WTC11 (cell line): ENCODE measurements around the gene IQCK. TPM values are rescaled to one million over a fixed set of nuclear protein-coding genes. Genes with fewer than 3 reads are reported as not detected.
"Not testable (repeated sequence)": the region's sequence is repeated elsewhere in the genome, so short reads cannot be mapped to it uniquely, and the experiment has no call there.

ENCODE experiments used
- ATAC-seq: fragments of 200-7000 bp; cut with Tn5 transposase; 2 replicates; pipeline ENCODE4 v1.10.0; 2021; ENCODE audit warnings: mild to moderate bottlenecking, moderate library complexity
- CTCF ChIA-PET: fragments of 300-600 bp; sonication (Branson Sonifier 250); formaldehyde crosslinking; loops from one replicate; lab custom pipeline; 2021; ENCODE audit warnings: antibody characterized with exemption; lab: Charles Lee
- POLR2A ChIA-PET: fragments of 350-600 bp; sonication (Branson Sonifier 250); formaldehyde crosslinking; loops from one replicate; lab custom pipeline; 2021; ENCODE audit warnings: antibody characterized with exemption; lab: Charles Lee
- DNase-seq: peaks from one replicate; pipeline ENCODE4 v3.0.0; 2021; ENCODE audit warnings: low spot score
- H3K27ac Mint-ChIP-seq: 2 replicates; pipeline ENCODE4 v1.8.0; 2021; ENCODE audit warnings: mixed read lengths
- H3K27me3 Mint-ChIP-seq: 2 replicates; pipeline ENCODE4 v1.8.0; 2021; ENCODE audit warnings: low read depth, mild to moderate bottlenecking, moderate library complexity, mixed read lengths
- H3K36me3 Mint-ChIP-seq: 2 replicates; pipeline ENCODE4 v1.8.0; 2021; ENCODE audit warnings: mixed read lengths
- H3K4me1 Mint-ChIP-seq: 2 replicates; pipeline ENCODE4 v1.8.0; 2022; ENCODE audit warnings: mixed read lengths
- H3K4me3 Mint-ChIP-seq: 2 replicates; pipeline ENCODE4 v1.8.0; 2021; ENCODE audit warnings: mild to moderate bottlenecking, moderate library complexity, mixed read lengths
- H3K9me3 Mint-ChIP-seq: 2 replicates; pipeline ENCODE4 v1.8.0; 2021; ENCODE audit warnings: mixed read lengths
- EMX1 ChIP-seq: fragments of 250-450 bp; sonication (Bioruptor Pico); IDR thresholded peaks from 2 replicates; pipeline ENCODE4 v1.8.0; 2021; ENCODE audit warnings: mild to moderate bottlenecking
- FOXP1 ChIP-seq: sonication (generic); formaldehyde crosslinking; IDR thresholded peaks from 2 replicates; pipeline ENCODE4 v1.8.0; 2022; ENCODE audit warnings: missing genetic modification reagents, mild to moderate bottlenecking, moderate library complexity, borderline replicate concordance
- GABPB1 ChIP-seq: sonication (generic); formaldehyde crosslinking; IDR thresholded peaks from 2 replicates; pipeline ENCODE4 v1.8.1; 2023; ENCODE audit warnings: mild to moderate bottlenecking, missing genetic modification reagents
- HMGA2 ChIP-seq: fragments of 250-450 bp; sonication (Bioruptor Pico); IDR thresholded peaks from 2 replicates; pipeline ENCODE4 v1.4.0; 2021; ENCODE audit warnings: mild to moderate bottlenecking, moderate library complexity
- NR1H2 ChIP-seq: sonication (generic); formaldehyde crosslinking; IDR thresholded peaks from 2 replicates; pipeline ENCODE4 v1.9.0; 2021; ENCODE audit warnings: mild to moderate bottlenecking, moderate library complexity, missing genetic modification reagents
- PRDM15 ChIP-seq: sonication (generic); formaldehyde crosslinking; IDR thresholded peaks from 2 replicates; pipeline ENCODE4 v1.8.0; 2022; ENCODE audit warnings: missing genetic modification reagents
- SMAD4 ChIP-seq: sonication (generic); formaldehyde crosslinking; IDR thresholded peaks from 2 replicates; pipeline ENCODE4 v1.8.0; 2022; ENCODE audit warnings: mild to moderate bottlenecking, missing genetic modification reagents
- SOX15 ChIP-seq: fragments of 250-450 bp; sonication (Bioruptor Pico); IDR thresholded peaks from 2 replicates; pipeline ENCODE4 v1.9.0; 2021; ENCODE audit warnings: mild to moderate bottlenecking
- TEAD1 ChIP-seq: sonication (generic); formaldehyde crosslinking; IDR thresholded peaks from 2 replicates; pipeline ENCODE4 v1.8.0; 2022; ENCODE audit warnings: mild to moderate bottlenecking, missing genetic modification reagents
- ZBTB21 ChIP-seq: sonication (generic); formaldehyde crosslinking; IDR thresholded peaks from 2 replicates; pipeline ENCODE4 v1.8.1; 2023; ENCODE audit warnings: mild to moderate bottlenecking, missing genetic modification reagents, borderline replicate concordance
- ZNF219 ChIP-seq: sonication (generic); formaldehyde crosslinking; IDR thresholded peaks from 2 replicates; pipeline ENCODE4 v1.8.0; 2023; ENCODE audit warnings: missing genetic modification reagents, mild to moderate bottlenecking, borderline replicate concordance
- ZNF232 ChIP-seq: sonication (generic); formaldehyde crosslinking; IDR thresholded peaks from 2 replicates; pipeline ENCODE4 v1.8.0; 2022; ENCODE audit warnings: mild to moderate bottlenecking, missing genetic modification reagents
- ZNF263 ChIP-seq: sonication (generic); formaldehyde crosslinking; IDR thresholded peaks from 2 replicates; pipeline ENCODE4 v1.8.1; 2022; ENCODE audit warnings: low read depth, mild to moderate bottlenecking, moderate library complexity, missing genetic modification reagents
- ZNF281 ChIP-seq: sonication (generic); formaldehyde crosslinking; IDR thresholded peaks from 2 replicates; pipeline ENCODE4 v1.8.0; 2023; ENCODE audit warnings: mild to moderate bottlenecking, missing genetic modification reagents
- ZNF396 ChIP-seq: fragments of 250-450 bp; sonication (Bioruptor Pico); IDR thresholded peaks from 2 replicates; pipeline ENCODE4 v1.8.0; 2021; ENCODE audit warnings: mild to moderate bottlenecking, moderate library complexity, borderline replicate concordance
- ZNF416 ChIP-seq: fragments of 250-450 bp; sonication (Bioruptor Pico); IDR thresholded peaks from 2 replicates; pipeline ENCODE4 v1.9.0; 2021; ENCODE audit warnings: mild to moderate bottlenecking, inconsistent platforms
- ZNF671 ChIP-seq: fragments of 250-450 bp; sonication (Bioruptor Pico); IDR thresholded peaks from 2 replicates; pipeline ENCODE4 v1.8.0; 2021; ENCODE audit warnings: mild to moderate bottlenecking
- total RNA-seq: library from RNA; stranded (reverse); gene quantifications from 3 replicates; pipeline ENCODE4 v1.2.3, GENCODE V29; 2021
- TF ChIP-seq, protein P1 (sequence below): sonication (generic); formaldehyde crosslinking; IDR thresholded peaks from 2 replicates; pipeline ENCODE4 v1.8.1; 2022; ENCODE audit warnings: mild to moderate bottlenecking, missing genetic modification reagents, moderate library complexity, borderline replicate concordance
- TF ChIP-seq, protein P2 (sequence below): fragments of 250-450 bp; sonication (Bioruptor Pico); IDR thresholded peaks from 2 replicates; pipeline ENCODE4 v1.9.0; 2021; ENCODE audit warnings: mild to moderate bottlenecking
- TF ChIP-seq, protein P3 (sequence below): sonication (generic); formaldehyde crosslinking; conservative IDR thresholded peaks from 2 replicates; pipeline ENCODE4 v1.8.1; 2022; ENCODE audit warnings: mild to moderate bottlenecking, missing genetic modification reagents

IQCK gene
- total RNA-seq, 1 experiment from 2014 or later: 5.8 TPM

DNA sequence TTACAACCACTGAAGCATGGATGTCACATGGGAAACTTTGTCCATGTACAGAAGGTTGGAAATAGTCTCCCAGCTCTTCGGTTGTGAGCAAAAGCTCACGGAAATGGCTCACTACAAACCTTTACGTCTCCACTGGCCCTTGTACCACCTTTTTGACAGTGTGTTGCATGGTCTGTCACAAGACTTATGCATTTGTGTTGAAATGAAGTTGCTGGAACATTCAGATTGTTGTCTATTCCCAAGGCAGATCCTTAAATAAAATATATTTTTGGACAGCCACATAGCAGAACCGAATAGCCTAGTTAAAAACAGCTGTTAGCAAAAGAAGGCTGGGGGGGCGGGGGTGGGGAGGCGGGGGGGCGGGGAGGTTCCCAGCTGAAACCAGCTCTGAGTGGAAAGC is 39.3 kb upstream of the IQCK start:
- peaks cover 18% of the 10 kb centered on the region for H3K36me3 Mint-ChIP-seq
- H3K4me1 Mint-ChIP-seq: no peaks in the 10 kb centered on the region
- no peak for TF ChIP-seq PRDM15 (CRISPR knock-in tag)
- no peak for TF ChIP-seq TEAD1 (CRISPR knock-in tag)
- TF ChIP-seq, protein P1, sequence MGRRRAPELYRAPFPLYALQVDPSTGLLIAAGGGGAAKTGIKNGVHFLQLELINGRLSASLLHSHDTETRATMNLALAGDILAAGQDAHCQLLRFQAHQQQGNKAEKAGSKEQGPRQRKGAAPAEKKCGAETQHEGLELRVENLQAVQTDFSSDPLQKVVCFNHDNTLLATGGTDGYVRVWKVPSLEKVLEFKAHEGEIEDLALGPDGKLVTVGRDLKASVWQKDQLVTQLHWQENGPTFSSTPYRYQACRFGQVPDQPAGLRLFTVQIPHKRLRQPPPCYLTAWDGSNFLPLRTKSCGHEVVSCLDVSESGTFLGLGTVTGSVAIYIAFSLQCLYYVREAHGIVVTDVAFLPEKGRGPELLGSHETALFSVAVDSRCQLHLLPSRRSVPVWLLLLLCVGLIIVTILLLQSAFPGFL (CRISPR knock-in tag): no peak
- TF ChIP-seq, protein P2, sequence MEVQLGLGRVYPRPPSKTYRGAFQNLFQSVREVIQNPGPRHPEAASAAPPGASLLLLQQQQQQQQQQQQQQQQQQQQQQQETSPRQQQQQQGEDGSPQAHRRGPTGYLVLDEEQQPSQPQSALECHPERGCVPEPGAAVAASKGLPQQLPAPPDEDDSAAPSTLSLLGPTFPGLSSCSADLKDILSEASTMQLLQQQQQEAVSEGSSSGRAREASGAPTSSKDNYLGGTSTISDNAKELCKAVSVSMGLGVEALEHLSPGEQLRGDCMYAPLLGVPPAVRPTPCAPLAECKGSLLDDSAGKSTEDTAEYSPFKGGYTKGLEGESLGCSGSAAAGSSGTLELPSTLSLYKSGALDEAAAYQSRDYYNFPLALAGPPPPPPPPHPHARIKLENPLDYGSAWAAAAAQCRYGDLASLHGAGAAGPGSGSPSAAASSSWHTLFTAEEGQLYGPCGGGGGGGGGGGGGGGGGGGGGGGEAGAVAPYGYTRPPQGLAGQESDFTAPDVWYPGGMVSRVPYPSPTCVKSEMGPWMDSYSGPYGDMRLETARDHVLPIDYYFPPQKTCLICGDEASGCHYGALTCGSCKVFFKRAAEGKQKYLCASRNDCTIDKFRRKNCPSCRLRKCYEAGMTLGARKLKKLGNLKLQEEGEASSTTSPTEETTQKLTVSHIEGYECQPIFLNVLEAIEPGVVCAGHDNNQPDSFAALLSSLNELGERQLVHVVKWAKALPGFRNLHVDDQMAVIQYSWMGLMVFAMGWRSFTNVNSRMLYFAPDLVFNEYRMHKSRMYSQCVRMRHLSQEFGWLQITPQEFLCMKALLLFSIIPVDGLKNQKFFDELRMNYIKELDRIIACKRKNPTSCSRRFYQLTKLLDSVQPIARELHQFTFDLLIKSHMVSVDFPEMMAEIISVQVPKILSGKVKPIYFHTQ (CRISPR knock-in tag): no peak
- no peak for TF ChIP-seq ZNF416 (CRISPR knock-in tag)
- TF ChIP-seq SOX15 (CRISPR knock-in tag): no peak
- no peak for TF ChIP-seq SMAD4
- TF ChIP-seq HMGA2 (CRISPR knock-in tag): no peak
- TF ChIP-seq ZBTB21: no peak
- TF ChIP-seq GABPB1 (CRISPR knock-in tag): no peak
- TF ChIP-seq ZNF281: no peak
- TF ChIP-seq ZNF219 (CRISPR knock-in tag): no peak
- no peak for TF ChIP-seq ZNF263 (CRISPR knock-in tag)
- TF ChIP-seq, protein P3, sequence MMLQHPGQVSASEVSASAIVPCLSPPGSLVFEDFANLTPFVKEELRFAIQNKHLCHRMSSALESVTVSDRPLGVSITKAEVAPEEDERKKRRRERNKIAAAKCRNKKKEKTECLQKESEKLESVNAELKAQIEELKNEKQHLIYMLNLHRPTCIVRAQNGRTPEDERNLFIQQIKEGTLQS (CRISPR knock-in tag): no peak
- no peak for TF ChIP-seq ZNF671 (CRISPR knock-in tag)
- TF ChIP-seq NR1H2 (CRISPR knock-in tag): no peak
- no peak for TF ChIP-seq FOXP1 (CRISPR knock-in tag)
- no peak for TF ChIP-seq ZNF396
- TF ChIP-seq ZNF232 (CRISPR knock-in tag): no peak
- no peak for TF ChIP-seq EMX1 (CRISPR knock-in tag)
- CTCF ChIA-PET: no interaction called here
- POLR2A ChIA-PET: no interaction called here
- H3K4me3 Mint-ChIP-seq: no peak overlapping the region
- H3K27me3 Mint-ChIP-seq: no peaks in the 10 kb centered on the region
- no peak overlapping the region for H3K27ac Mint-ChIP-seq
- DNase-seq (no peak), ATAC-seq (no peak)
- peaks cover 6% of the 10 kb centered on the region for H3K9me3 Mint-ChIP-seq

DNA sequence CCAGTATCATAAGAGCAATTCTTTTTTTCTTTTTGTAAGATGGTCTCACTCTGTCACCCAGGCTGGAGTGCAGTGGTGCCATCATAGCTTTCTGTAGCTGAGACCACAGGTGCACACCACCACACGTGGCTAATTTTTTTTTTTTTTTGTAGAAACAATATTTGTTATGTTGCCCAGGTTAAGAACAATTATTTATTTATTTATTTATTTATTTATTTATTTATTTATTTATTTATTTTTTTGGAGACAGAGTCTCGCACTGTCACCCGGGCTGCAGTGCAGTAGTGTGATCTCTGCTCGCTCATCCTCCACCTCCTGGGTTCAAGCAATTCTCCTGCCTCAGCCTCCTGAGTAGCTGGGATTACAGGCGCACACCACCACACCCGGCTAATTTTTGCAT is 38.8 kb upstream of the IQCK start:
- H3K27me3 Mint-ChIP-seq: not testable (repeated sequence)
- peaks cover 23% of the 10 kb centered on the region for H3K36me3 Mint-ChIP-seq

More for the DNA sequence above, 38.8 kb upstream of the IQCK start:
- DNase-seq, POLR2A ChIA-PET, H3K27ac Mint-ChIP-seq, H3K4me3 Mint-ChIP-seq, H3K9me3 Mint-ChIP-seq, H3K4me1 Mint-ChIP-seq, ATAC-seq: not testable (repeated sequence)
- CTCF ChIA-PET: interaction anchor here (0.8 kb wide), 1 partner anchor 9 kb away, joined by 4 read pairs; no protein-coding TSS in a partner anchor
